Endothelial cell (in vitro differentiated cells): Measurements from ENCODE around the gene INVS. TPM values are rescaled to one million over a fixed set of nuclear protein-coding genes. Genes with fewer than 3 reads are reported as not detected.
"Not testable (repeated sequence)": the region's sequence is repeated elsewhere in the genome, so short reads cannot be mapped to it uniquely, and the experiment has no call there.

Experiments
- DNase-seq: peaks from one replicate; pipeline ENCODE4 v3.0.0; 2021; ENCODE audit warnings: low spot score
- H3K27ac Mint-ChIP-seq: one replicate; pipeline ENCODE4 v1.8.0; 2021; ENCODE audit warnings: mixed read lengths, inconsistent platforms; ENCODE audit not compliant: unreplicated experiment
- H3K27me3 Mint-ChIP-seq: one replicate; pipeline ENCODE4 v1.8.0; 2021; ENCODE audit warnings: mild to moderate bottlenecking, moderate library complexity, mixed read lengths, inconsistent platforms; ENCODE audit not compliant: unreplicated experiment
- H3K36me3 Mint-ChIP-seq: one replicate; pipeline ENCODE4 v1.8.0; 2021; ENCODE audit warnings: mild to moderate bottlenecking, low read depth, mixed read lengths, inconsistent platforms; ENCODE audit not compliant: unreplicated experiment
- H3K4me1 Mint-ChIP-seq: one replicate; pipeline ENCODE4 v1.8.0; 2021; ENCODE audit warnings: mild to moderate bottlenecking, mixed read lengths, inconsistent platforms; ENCODE audit not compliant: unreplicated experiment
- H3K4me3 Mint-ChIP-seq: one replicate; pipeline ENCODE4 v1.8.0; 2021; ENCODE audit warnings: mild to moderate bottlenecking, mixed read lengths, inconsistent platforms; ENCODE audit not compliant: unreplicated experiment
- H3K9me3 Mint-ChIP-seq: one replicate; pipeline ENCODE4 v1.8.0; 2021; ENCODE audit warnings: mixed read lengths, inconsistent platforms; ENCODE audit not compliant: unreplicated experiment
- CTCF ChIP-seq: fragments of 200-600 bp; sonication (generic); IDR thresholded peaks from one replicate; pipeline ENCODE4 v1.5.0; 2021; ENCODE audit warnings: antibody characterized with exemption; ENCODE audit not compliant: unreplicated experiment
- total RNA-seq: library from RNA; stranded (reverse); fragmentation: NEBNext Ultra II Directional; extraction: Animal tissue kit (Norgen Biotek cat#: 25700); gene quantifications from one replicate; pipeline ENCODE4 v1.2.1, GENCODE V29; 2021; ENCODE audit not compliant: unreplicated experiment

Gene INVS
- total RNA-seq, 1 donor from 2014 or later = 21.6 TPM

- no peak for TF ChIP-seq CTCF
- no peaks in the 10 kb centered on the region for H3K27me3 Mint-ChIP-seq
- no peaks in the 10 kb centered on the region for H3K9me3 Mint-ChIP-seq
- no peak overlapping the region for H3K4me3 Mint-ChIP-seq
- no peaks in the 10 kb centered on the region for H3K36me3 Mint-ChIP-seq
- H3K27ac Mint-ChIP-seq = no peak overlapping the region
- DNase-seq = no peak
- H3K4me1 Mint-ChIP-seq = peaks cover 8% of the 10 kb centered on the region
These were observed 11.8 kb upstream of the INVS start for GRCh38 chr9:100087218-100087617.

- no peaks in the 10 kb centered on the region for H3K9me3 Mint-ChIP-seq
- H3K27me3 Mint-ChIP-seq = no peaks in the 10 kb centered on the region
- peaks cover 8% of the 10 kb centered on the region for H3K4me1 Mint-ChIP-seq
- TF ChIP-seq CTCF = no peak
- H3K27ac Mint-ChIP-seq = no peak overlapping the region
- DNase-seq = no peak
- H3K4me3 Mint-ChIP-seq = no peak overlapping the region
- no peaks in the 10 kb centered on the region for H3K36me3 Mint-ChIP-seq
These were observed 10.8 kb upstream of the INVS start for GRCh38 chr9:100088202-100088601.

- no peaks in the 10 kb centered on the region for H3K36me3 Mint-ChIP-seq
- H3K27ac Mint-ChIP-seq = no peak overlapping the region
- no peaks in the 10 kb centered on the region for H3K27me3 Mint-ChIP-seq
- H3K9me3 Mint-ChIP-seq = no peaks in the 10 kb centered on the region
- DNase-seq = no peak
- no peak overlapping the region for H3K4me3 Mint-ChIP-seq
- peaks cover 8% of the 10 kb centered on the region for H3K4me1 Mint-ChIP-seq
- TF ChIP-seq CTCF = no peak
These were observed 8.2 kb upstream of the INVS start for GRCh38 chr9:100090880-100091279.

- Mint-ChIP-seq H3K4me1 (peaks cover 8% of the 10 kb centered on the region), H3K27ac (no peak overlapping the region), H3K4me3 (no peak overlapping the region), H3K9me3 (no peaks in the 10 kb centered on the region), H3K36me3 (no peaks in the 10 kb centered on the region), H3K27me3 (no peaks in the 10 kb centered on the region)
- TF ChIP-seq CTCF = no peak
- no peak for DNase-seq
These were observed 7.4 kb upstream of the INVS start for GRCh38 chr9:100091650-100092049.

- no peak overlapping the region for H3K4me3 Mint-ChIP-seq
- no peaks in the 10 kb centered on the region for H3K9me3 Mint-ChIP-seq
- no peaks in the 10 kb centered on the region for H3K36me3 Mint-ChIP-seq
- H3K27me3 Mint-ChIP-seq = no peaks in the 10 kb centered on the region
- H3K4me1 Mint-ChIP-seq = peaks cover 8% of the 10 kb centered on the region
- no peak for TF ChIP-seq CTCF
- no peak for DNase-seq
- no peak overlapping the region for H3K27ac Mint-ChIP-seq
These were observed 7.0 kb upstream of the INVS start for GRCh38 chr9:100092066-100092465.

GRCh38 chr9:100094411-100094810 lies 4.6 kb upstream of the INVS start:
- not testable (repeated sequence) for H3K36me3 Mint-ChIP-seq, H3K4me3 Mint-ChIP-seq, DNase-seq, H3K27ac Mint-ChIP-seq, H3K27me3 Mint-ChIP-seq, H3K9me3 Mint-ChIP-seq
- peaks cover 19% of the 10 kb centered on the region for H3K4me1 Mint-ChIP-seq
